ENCODE results near the gene CORO2B.

- TF ChIP-seq EZH2 (IDR thresholded peaks at IDR 0.05) (no peak), CTCF (IDR thresholded peaks at IDR 0.05) (no peak), EZH2phosphoT487 (IDR thresholded peaks at IDR 0.05) (no peak)
Observed at GRCh38 chr15:68653801-68654200, 75.0 kb downstream of the CORO2B start.

Measured in neural progenitor cell (in vitro differentiated cells).